ENCODE measurements around the gene ASB2.

DNA sequence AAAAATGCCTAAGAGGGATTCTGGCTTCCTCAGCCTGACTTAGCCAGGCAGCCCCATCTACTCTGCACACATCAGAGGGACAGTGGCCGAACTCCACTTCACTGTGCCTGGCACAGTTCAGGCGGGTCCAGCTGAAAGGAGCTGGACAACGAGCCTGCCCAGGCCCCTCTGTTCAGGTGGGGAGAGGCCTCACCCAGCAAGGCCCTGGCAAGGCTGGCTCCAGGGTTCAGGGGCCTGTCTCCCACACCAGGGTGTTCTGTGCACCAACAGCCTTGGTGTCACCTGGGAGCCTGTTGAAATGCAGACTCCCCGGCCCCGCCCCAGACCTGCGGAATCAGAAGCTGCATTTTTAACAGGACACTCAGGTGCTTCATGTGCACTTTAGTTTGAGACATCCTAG is 39.4 kb downstream of the ASB2 start:
- TF ChIP-seq, protein P1, sequence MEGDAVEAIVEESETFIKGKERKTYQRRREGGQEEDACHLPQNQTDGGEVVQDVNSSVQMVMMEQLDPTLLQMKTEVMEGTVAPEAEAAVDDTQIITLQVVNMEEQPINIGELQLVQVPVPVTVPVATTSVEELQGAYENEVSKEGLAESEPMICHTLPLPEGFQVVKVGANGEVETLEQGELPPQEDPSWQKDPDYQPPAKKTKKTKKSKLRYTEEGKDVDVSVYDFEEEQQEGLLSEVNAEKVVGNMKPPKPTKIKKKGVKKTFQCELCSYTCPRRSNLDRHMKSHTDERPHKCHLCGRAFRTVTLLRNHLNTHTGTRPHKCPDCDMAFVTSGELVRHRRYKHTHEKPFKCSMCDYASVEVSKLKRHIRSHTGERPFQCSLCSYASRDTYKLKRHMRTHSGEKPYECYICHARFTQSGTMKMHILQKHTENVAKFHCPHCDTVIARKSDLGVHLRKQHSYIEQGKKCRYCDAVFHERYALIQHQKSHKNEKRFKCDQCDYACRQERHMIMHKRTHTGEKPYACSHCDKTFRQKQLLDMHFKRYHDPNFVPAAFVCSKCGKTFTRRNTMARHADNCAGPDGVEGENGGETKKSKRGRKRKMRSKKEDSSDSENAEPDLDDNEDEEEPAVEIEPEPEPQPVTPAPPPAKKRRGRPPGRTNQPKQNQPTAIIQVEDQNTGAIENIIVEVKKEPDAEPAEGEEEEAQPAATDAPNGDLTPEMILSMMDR (IDR thresholded peaks at IDR 0.05; ENCODE audit: low read depth, low read length), result no peak
- TF ChIP-seq EZH2phosphoT487 (IDR thresholded peaks at IDR 0.05; ENCODE audit: low read depth), result no peak
